PC-9 (cell line): ENCODE results near the gene SUPT3H. TPM values are rescaled to one million over a fixed set of nuclear protein-coding genes. Genes with fewer than 3 reads are reported as not detected.

Source experiments
- BruUV-seq: library from RNA; stranded (reverse); fragments of 400-500 nt; replicated peaks from 2 replicates; lab custom pipeline; 2021; lab: Mats Ljungman, UMichigan
- CTCF ChIA-PET: fragments of 300-600 bp; sonication (Branson Sonifier 250); formaldehyde crosslinking; loops from one replicate; lab custom pipeline; 2022; ENCODE audit warnings: antibody characterized with exemption; lab: Charles Lee
- POLR2A ChIA-PET: fragments of 300-600 bp; sonication (Branson Sonifier 250); formaldehyde crosslinking; loops from one replicate; lab custom pipeline; 2022; ENCODE audit warnings: antibody characterized with exemption; ENCODE audit not compliant: unreplicated experiment; lab: Charles Lee
- DNase-seq, 2 experiments: peaks; one replicate each; pipeline versions ENCODE4 v3.0.0 to v3.0.0-alpha.2; 2015 to 2022; ENCODE audit warnings: mixed read lengths in 1 of 2
- H2AFZ ChIP-seq: fragments of 200-600 bp; sonication (generic); 2 replicates; pipeline ENCODE4 v1.8.1; 2017; ENCODE audit warnings: antibody characterized with exemption
- H3F3A ChIP-seq: fragments of 200-600 bp; sonication (generic); 2 replicates; pipeline ENCODE4 v1.8.1; 2017; ENCODE audit warnings: antibody characterized with exemption, mild to moderate bottlenecking, low read depth; ENCODE audit not compliant: insufficient read depth
- H3K27ac ChIP-seq: fragments of 200-600 bp; sonication (generic); 2 replicates; pipeline ENCODE4 v1.6.1; 2016; ENCODE audit warnings: mixed run types
- H3K27me3 ChIP-seq: fragments of 200-600 bp; sonication (generic); 2 replicates; pipeline ENCODE4 v1.6.1; 2016; ENCODE audit warnings: low read depth, mixed run types; ENCODE audit not compliant: insufficient read depth
- H3K36me3 ChIP-seq: fragments of 200-600 bp; sonication (generic); 2 replicates; pipeline ENCODE4 v1.6.1; 2016; ENCODE audit warnings: low read depth, mixed run types
- H3K4me1 ChIP-seq: fragments of 200-600 bp; sonication (generic); replicated peaks from 2 replicates; pipeline ENCODE4 v1.6.1; 2016; ENCODE audit warnings: mixed run types; ENCODE audit not compliant: insufficient read depth
- H3K4me2 ChIP-seq: fragments of 200-600 bp; sonication (generic); 2 replicates; pipeline ENCODE4 v1.6.1; 2017; ENCODE audit warnings: mixed run types
- H3K4me3 ChIP-seq: fragments of 200-600 bp; sonication (generic); 2 replicates; pipeline ENCODE4 v1.6.1; 2016; ENCODE audit warnings: mixed run types
- H3K79me2 ChIP-seq: fragments of 200-600 bp; sonication (generic); 2 replicates; pipeline ENCODE4 v1.6.1; 2017; ENCODE audit warnings: low read depth, mixed run types
- H3K9me2 ChIP-seq: fragments of 200-600 bp; sonication (generic); 2 replicates; pipeline ENCODE4 v1.8.1; 2017; ENCODE audit warnings: mild to moderate bottlenecking; ENCODE audit not compliant: insufficient read depth
- H3K9me3 ChIP-seq: fragments of 200-600 bp; sonication (generic); 2 replicates; pipeline ENCODE4 v1.8.1; 2016; ENCODE audit warnings: low read depth; ENCODE audit not compliant: insufficient read depth
- H4K20me1 ChIP-seq: fragments of 200-600 bp; sonication (generic); 2 replicates; pipeline ENCODE4 v1.8.1; 2017; ENCODE audit not compliant: insufficient read depth
- CTCF ChIP-seq: fragments of 200-600 bp; sonication (generic); conservative IDR thresholded peaks from 2 replicates; pipeline ENCODE4 v1.6.1; 2017; ENCODE audit warnings: mixed run types, antibody characterized with exemption, mild to moderate bottlenecking, moderate library complexity
- EZH2 ChIP-seq: fragments of 200-600 bp; sonication (generic); IDR thresholded peaks from 2 replicates; pipeline ENCODE4 v1.8.0; 2017; ENCODE audit warnings: antibody characterized with exemption, low read depth
- intact Hi-C: fragments of 100-400 bp; cut with micrococcal nuclease; formaldehyde crosslinking; loops from one replicate; pipeline ENCODE4 v1.10.0; 2022; ENCODE audit not compliant: unreplicated experiment
- total RNA-seq: library from RNA; stranded (reverse); gene quantifications from 2 replicates; pipeline ENCODE4 v1.2.3, GENCODE V29; 2021

The SUPT3H gene
- total RNA-seq, 1 experiment from 2014 or later, result 9.2 TPM

- intact Hi-C loops, result no loop called here
- TF ChIP-seq EZH2 (no peak), CTCF (no peak)
- H3K36me3 ChIP-seq, result no peaks in the 10 kb centered on the region
These were observed 418.1 kb downstream of the SUPT3H start for GRCh38 chr6:44959651-44960050.

GRCh38 chr6:44957156-44957555 lies 420.6 kb downstream of the SUPT3H start:
- DNase-seq, result no peak
- Histone ChIP-seq H3K36me3 (no peaks in the 10 kb centered on the region), H4K20me1 (no peaks in the 10 kb centered on the region), H3K4me3 (no peak overlapping the region), H3F3A (no peaks in the 10 kb centered on the region), H3K27me3 (no peaks in the 10 kb centered on the region), H2AFZ (no peak overlapping the region), H3K4me1 (0 out of 2 replicates have a peak, but pooled peaks cover 7% of the 10 kb centered on the region), H3K9me2 (no peaks in the 10 kb centered on the region), H3K9me3 (no peaks in the 10 kb centered on the region), H3K79me2 (no peaks in the 10 kb centered on the region), H3K4me2 (no peak overlapping the region), H3K27ac (no peak overlapping the region)
- ChIA-PET POLR2A (no interaction called here), CTCF (no interaction called here)
- BruUV-seq, result no TSS peak
- TF ChIP-seq CTCF (no peak), EZH2 (no peak)
- intact Hi-C loops, result no loop called here

More at GRCh38 chr6:44959651-44960050, 418.1 kb downstream of the SUPT3H start:
- no TSS peak for BruUV-seq
- Histone ChIP-seq H3K9me3 (no peaks in the 10 kb centered on the region), H3K4me3 (no peak overlapping the region), H3K9me2 (0 out of 2 replicates have a peak, but pooled peaks cover 2% of the 10 kb centered on the region), H3K79me2 (no peaks in the 10 kb centered on the region), H3K4me1 (0 out of 2 replicates have a peak, but pooled peaks cover 7% of the 10 kb centered on the region), H3K4me2 (no peak overlapping the region), H3K27me3 (no peaks in the 10 kb centered on the region), H2AFZ (no peak overlapping the region), H3F3A (no peaks in the 10 kb centered on the region), H4K20me1 (no peaks in the 10 kb centered on the region), H3K27ac (no peak overlapping the region)
- ChIA-PET CTCF (no interaction called here), POLR2A (no interaction called here)
- DNase-seq, result no peak

GRCh38 chr6:44956396-44956795 lies 421.3 kb downstream of the SUPT3H start:
- no TSS peak for BruUV-seq
- Histone ChIP-seq H3K79me2 (no peaks in the 10 kb centered on the region), H3K4me3 (no peak overlapping the region), H2AFZ (no peak overlapping the region), H3K27me3 (no peaks in the 10 kb centered on the region), H3K9me3 (no peaks in the 10 kb centered on the region), H3K27ac (no peak overlapping the region), H3K36me3 (no peaks in the 10 kb centered on the region), H4K20me1 (no peaks in the 10 kb centered on the region), H3K4me2 (no peak overlapping the region), H3K9me2 (no peaks in the 10 kb centered on the region), H3K4me1 (0 out of 2 replicates have a peak, but pooled peaks cover 7% of the 10 kb centered on the region), H3F3A (no peaks in the 10 kb centered on the region)
- intact Hi-C loops, result no loop called here
- POLR2A ChIA-PET, result no interaction called here
- no peak for DNase-seq
- CTCF ChIA-PET, result no interaction called here
- no peak for TF ChIP-seq EZH2
- no peak for TF ChIP-seq CTCF
